ENCODE results near the gene RLF. TPM values are rescaled to one million over a fixed set of nuclear protein-coding genes. Genes with fewer than 3 reads are reported as not detected.

RLF gene
- total and polyA plus RNA-seq, 10 of the 15 experiments (the other 5 are each of a cell fraction or from before 2014, with no cell fraction given) = 2.0 to 19.8 (median 8.7) TPM

DNA sequence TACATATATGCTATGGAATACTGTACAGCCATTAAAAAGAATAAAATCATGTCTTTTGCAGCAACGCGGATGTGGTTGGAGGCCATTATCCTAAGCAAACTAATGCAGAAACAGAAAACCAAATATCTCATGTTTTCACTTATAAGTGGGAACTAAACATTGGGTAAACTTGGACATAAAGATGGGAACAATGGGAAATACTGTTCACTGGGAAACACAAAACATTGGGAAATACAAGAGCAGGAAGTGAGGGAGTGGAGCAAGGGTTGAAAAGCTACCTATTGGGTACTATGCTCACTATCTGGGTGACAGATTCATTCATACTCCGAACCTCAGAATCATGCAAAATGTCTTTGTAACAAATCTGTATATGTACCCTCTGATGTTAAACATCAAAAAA lies 46.8 kb upstream of the RLF start:
- Histone ChIP-seq H3K9me3 (replicated peaks; ENCODE audit: control insufficient read depth, insufficient read depth, low read length) (no peaks in the 10 kb centered on the region; the same call in 1 of the 3 replicates), H3K4me3 (no peak overlapping the region), H3K4me2 (ENCODE audit: control insufficient read depth, insufficient read depth) (no peak overlapping the region), H3K27me3 (replicated peaks in 1 of 2; ENCODE audit: control insufficient read depth in 2 of 2, insufficient read depth in 2 of 2, low read length in 1 of 2) (no peaks in the 10 kb centered on the region), H3K4me1 (ENCODE audit: control insufficient read depth, insufficient read depth, low read length) (no peaks in the 10 kb centered on the region), H3K27ac (ENCODE audit: control insufficient read depth, insufficient read depth) (no peak overlapping the region), H2AFZ (ENCODE audit: control insufficient read depth, low read depth, low read length) (no peak overlapping the region), H4K20me1 (ENCODE audit: control insufficient read depth, insufficient read depth) (no peaks in the 10 kb centered on the region), H3K79me2 (ENCODE audit: control insufficient read depth, insufficient read depth, low read length) (no peaks in the 10 kb centered on the region), H3K36me3 (ENCODE audit: control insufficient read depth in 2 of 2, insufficient read depth in 2 of 2, low read length in 1 of 2) (no peaks in the 10 kb centered on the region), H3K9ac (ENCODE audit: control insufficient read depth, insufficient read depth, low read length) (no peak overlapping the region)
- no TSS peak for BruUV-seq (replicated peaks)
- in situ Hi-C loops (cut with MboI) = no loop called here
- ChIA-PET POLR2A (no interaction called here), RAD21 (ENCODE audit: unreplicated experiment) (no interaction called here), SMC1A (ENCODE audit: uncharacterized antibody, unreplicated experiment) (no interaction called here), CTCF (no interaction called here)
- 77% methylated on average over 3 of the region's 3 CpGs for WGBS (ENCODE audit: insufficient coverage, insufficient replicate concordance, low lambda C conversion rate, missing lambda C conversion rate)
- ATAC-seq = no peak
- no peak for DNase-seq (ENCODE audit: low read depth, low spot score)
- FAIRE-seq = no peak
- intact Hi-C loops (cut with micrococcal nuclease; ENCODE audit: unreplicated experiment) = no loop called here
- TF ChIP-seq IKZF1 (conservative IDR thresholded peaks at IDR 0.05) = no peak
- no peak for TF ChIP-seq ZNF622 (IDR thresholded peaks at IDR 0.05)
- no peak for TF ChIP-seq SUZ12 (IDR thresholded peaks at IDR 0.05; ENCODE audit: unreplicated experiment)
- no peak for TF ChIP-seq CHD1 (IDR thresholded peaks at IDR 0.05; ENCODE audit: low read depth, low read length)
- TF ChIP-seq SMAD5 (IDR thresholded peaks at IDR 0.05; ENCODE audit: low read depth) = no peak
- TF ChIP-seq, protein P1, sequence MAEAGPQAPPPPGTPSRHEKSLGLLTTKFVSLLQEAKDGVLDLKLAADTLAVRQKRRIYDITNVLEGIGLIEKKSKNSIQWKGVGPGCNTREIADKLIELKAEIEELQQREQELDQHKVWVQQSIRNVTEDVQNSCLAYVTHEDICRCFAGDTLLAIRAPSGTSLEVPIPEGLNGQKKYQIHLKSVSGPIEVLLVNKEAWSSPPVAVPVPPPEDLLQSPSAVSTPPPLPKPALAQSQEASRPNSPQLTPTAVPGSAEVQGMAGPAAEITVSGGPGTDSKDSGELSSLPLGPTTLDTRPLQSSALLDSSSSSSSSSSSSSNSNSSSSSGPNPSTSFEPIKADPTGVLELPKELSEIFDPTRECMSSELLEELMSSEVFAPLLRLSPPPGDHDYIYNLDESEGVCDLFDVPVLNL (IDR thresholded peaks at IDR 0.05; ENCODE audit: low read depth, low read length) = no peak
- no peak for TF ChIP-seq RBBP5 (conservative IDR thresholded peaks at IDR 0.05)
- TF ChIP-seq, protein P2, sequence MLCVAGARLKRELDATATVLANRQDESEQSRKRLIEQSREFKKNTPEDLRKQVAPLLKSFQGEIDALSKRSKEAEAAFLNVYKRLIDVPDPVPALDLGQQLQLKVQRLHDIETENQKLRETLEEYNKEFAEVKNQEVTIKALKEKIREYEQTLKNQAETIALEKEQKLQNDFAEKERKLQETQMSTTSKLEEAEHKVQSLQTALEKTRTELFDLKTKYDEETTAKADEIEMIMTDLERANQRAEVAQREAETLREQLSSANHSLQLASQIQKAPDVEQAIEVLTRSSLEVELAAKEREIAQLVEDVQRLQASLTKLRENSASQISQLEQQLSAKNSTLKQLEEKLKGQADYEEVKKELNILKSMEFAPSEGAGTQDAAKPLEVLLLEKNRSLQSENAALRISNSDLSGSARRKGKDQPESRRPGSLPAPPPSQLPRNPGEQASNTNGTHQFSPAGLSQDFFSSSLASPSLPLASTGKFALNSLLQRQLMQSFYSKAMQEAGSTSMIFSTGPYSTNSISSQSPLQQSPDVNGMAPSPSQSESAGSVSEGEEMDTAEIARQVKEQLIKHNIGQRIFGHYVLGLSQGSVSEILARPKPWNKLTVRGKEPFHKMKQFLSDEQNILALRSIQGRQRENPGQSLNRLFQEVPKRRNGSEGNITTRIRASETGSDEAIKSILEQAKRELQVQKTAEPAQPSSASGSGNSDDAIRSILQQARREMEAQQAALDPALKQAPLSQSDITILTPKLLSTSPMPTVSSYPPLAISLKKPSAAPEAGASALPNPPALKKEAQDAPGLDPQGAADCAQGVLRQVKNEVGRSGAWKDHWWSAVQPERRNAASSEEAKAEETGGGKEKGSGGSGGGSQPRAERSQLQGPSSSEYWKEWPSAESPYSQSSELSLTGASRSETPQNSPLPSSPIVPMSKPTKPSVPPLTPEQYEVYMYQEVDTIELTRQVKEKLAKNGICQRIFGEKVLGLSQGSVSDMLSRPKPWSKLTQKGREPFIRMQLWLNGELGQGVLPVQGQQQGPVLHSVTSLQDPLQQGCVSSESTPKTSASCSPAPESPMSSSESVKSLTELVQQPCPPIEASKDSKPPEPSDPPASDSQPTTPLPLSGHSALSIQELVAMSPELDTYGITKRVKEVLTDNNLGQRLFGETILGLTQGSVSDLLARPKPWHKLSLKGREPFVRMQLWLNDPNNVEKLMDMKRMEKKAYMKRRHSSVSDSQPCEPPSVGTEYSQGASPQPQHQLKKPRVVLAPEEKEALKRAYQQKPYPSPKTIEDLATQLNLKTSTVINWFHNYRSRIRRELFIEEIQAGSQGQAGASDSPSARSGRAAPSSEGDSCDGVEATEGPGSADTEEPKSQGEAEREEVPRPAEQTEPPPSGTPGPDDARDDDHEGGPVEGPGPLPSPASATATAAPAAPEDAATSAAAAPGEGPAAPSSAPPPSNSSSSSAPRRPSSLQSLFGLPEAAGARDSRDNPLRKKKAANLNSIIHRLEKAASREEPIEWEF (IDR thresholded peaks at IDR 0.05; ENCODE audit: insufficient replicate concordance, low read depth, low read length) = no peak
- TF ChIP-seq, protein P3, sequence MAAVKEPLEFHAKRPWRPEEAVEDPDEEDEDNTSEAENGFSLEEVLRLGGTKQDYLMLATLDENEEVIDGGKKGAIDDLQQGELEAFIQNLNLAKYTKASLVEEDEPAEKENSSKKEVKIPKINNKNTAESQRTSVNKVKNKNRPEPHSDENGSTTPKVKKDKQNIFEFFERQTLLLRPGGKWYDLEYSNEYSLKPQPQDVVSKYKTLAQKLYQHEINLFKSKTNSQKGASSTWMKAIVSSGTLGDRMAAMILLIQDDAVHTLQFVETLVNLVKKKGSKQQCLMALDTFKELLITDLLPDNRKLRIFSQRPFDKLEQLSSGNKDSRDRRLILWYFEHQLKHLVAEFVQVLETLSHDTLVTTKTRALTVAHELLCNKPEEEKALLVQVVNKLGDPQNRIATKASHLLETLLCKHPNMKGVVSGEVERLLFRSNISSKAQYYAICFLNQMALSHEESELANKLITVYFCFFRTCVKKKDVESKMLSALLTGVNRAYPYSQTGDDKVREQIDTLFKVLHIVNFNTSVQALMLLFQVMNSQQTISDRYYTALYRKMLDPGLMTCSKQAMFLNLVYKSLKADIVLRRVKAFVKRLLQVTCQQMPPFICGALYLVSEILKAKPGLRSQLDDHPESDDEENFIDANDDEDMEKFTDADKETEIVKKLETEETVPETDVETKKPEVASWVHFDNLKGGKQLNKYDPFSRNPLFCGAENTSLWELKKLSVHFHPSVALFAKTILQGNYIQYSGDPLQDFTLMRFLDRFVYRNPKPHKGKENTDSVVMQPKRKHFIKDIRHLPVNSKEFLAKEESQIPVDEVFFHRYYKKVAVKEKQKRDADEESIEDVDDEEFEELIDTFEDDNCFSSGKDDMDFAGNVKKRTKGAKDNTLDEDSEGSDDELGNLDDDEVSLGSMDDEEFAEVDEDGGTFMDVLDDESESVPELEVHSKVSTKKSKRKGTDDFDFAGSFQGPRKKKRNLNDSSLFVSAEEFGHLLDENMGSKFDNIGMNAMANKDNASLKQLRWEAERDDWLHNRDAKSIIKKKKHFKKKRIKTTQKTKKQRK (IDR thresholded peaks at IDR 0.05; ENCODE audit: low read depth, low read length) = no peak
- TF ChIP-seq, protein P4, sequence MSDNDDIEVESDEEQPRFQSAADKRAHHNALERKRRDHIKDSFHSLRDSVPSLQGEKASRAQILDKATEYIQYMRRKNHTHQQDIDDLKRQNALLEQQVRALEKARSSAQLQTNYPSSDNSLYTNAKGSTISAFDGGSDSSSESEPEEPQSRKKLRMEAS (IDR thresholded peaks at IDR 0.05; ENCODE audit: low read depth, low read length) = no peak
- TF ChIP-seq, protein P5, sequence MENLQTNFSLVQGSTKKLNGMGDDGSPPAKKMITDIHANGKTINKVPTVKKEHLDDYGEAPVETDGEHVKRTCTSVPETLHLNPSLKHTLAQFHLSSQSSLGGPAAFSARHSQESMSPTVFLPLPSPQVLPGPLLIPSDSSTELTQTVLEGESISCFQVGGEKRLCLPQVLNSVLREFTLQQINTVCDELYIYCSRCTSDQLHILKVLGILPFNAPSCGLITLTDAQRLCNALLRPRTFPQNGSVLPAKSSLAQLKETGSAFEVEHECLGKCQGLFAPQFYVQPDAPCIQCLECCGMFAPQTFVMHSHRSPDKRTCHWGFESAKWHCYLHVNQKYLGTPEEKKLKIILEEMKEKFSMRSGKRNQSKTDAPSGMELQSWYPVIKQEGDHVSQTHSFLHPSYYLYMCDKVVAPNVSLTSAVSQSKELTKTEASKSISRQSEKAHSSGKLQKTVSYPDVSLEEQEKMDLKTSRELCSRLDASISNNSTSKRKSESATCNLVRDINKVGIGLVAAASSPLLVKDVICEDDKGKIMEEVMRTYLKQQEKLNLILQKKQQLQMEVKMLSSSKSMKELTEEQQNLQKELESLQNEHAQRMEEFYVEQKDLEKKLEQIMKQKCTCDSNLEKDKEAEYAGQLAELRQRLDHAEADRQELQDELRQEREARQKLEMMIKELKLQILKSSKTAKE (IDR thresholded peaks at IDR 0.05; ENCODE audit: low read depth, poor library complexity, severe bottlenecking) = no peak
- TF ChIP-seq RCOR1 (conservative IDR thresholded peaks at IDR 0.05; ENCODE audit: low read depth, low read length) = no peak
- no peak for TF ChIP-seq SREBF2 (IDR thresholded peaks at IDR 0.05; ENCODE audit: low read length)
- TF ChIP-seq NR2C1 (IDR thresholded peaks at IDR 0.05) = no peak

Data from GM12878 (cell line).